Measurements from ENCODE around the gene ATP5MK.
"Not testable (repeated sequence)": the region's sequence is repeated elsewhere in the genome, so short reads cannot be mapped to it uniquely, and the experiment has no call there.

ATP5MK gene, protein sequence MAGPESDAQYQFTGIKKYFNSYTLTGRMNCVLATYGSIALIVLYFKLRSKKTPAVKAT

DNA sequence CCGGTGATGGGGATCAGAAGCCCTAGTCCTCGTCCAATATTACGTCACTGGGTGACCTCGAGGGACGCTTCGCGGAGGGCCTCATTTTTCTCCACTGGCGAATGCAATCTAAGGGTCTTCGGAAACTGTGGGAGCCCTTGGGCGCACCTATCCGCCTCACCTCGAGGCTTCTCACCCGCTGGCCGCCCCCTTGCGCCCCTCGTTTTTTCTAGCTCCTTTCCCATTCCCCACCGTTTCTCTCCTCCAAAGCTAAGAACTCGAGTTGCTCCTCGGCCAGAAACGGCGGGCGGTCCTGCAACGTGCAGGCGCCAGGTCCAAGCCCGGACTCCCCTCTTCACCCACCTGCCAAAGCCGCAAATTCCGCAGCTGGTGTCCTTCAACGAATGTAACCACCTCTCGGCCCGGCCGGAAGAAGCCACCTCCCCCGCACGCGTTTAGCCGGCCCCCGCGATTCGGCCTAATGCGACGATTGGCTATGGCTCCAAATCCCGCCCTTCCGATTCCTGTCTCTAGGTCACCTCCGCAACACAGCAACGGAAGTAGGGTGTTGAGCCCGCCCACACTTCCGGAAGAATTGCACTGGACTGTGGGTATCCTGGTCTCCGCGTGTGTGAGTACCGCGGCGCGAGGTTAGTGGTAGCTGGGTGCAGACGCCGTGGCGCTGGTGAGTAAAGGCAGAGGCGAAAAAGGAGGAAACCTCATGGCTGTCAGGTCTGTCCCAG, at the start of gene ATP5MK, which contains the start of gene PDCD11:
TSS of gene ATP5MK (minus strand) at position 409 of the 722 bp plus-strand sequence. CDS start 4,018 bp downstream, outside the sequence.
TSS of gene PDCD11 (plus strand) at position 560 of the 722 bp plus-strand sequence. CDS start 1,801 bp downstream, outside the sequence.
- DNase-seq: peak; percentile 93

DNA sequence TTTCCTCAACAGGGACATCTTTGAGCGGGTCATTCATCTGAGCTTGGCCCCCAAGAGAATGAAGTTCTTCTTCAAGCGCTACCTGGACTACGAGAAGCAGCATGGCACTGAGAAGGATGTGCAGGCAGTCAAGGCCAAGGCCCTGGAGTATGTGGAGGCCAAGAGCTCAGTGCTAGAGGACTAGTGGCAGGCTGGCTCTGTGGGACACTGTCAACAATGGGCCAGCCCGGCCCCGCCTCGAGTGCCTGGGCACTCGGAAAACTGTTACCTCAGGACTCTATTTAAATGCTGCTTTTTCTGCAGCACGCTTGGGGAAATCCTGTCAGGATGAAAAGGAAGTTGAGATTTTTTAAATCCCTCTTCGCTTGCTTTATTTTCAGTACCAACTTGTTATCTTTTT, 49.1 kb upstream of the ATP5MK start:
- DNase-seq: no peak

DNA sequence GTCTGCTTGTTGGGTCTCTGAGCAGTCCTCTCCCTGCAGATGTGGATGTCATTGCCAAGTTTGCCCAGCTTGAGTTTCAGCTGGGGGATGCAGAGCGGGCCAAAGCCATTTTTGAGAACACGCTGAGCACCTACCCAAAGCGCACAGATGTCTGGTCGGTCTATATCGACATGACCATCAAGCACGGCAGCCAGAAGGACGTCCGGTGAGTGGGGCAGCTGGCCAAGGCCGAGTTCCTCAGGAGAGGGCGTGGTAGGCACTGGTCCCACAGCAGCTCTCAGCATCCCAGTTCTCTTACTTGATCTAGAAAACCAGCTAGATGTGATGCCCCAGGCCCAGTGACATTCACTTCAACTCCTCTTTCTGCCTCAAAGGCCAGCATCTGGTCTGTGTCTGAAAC, 48.2 kb upstream of the ATP5MK start:
- no peak for DNase-seq

DNA sequence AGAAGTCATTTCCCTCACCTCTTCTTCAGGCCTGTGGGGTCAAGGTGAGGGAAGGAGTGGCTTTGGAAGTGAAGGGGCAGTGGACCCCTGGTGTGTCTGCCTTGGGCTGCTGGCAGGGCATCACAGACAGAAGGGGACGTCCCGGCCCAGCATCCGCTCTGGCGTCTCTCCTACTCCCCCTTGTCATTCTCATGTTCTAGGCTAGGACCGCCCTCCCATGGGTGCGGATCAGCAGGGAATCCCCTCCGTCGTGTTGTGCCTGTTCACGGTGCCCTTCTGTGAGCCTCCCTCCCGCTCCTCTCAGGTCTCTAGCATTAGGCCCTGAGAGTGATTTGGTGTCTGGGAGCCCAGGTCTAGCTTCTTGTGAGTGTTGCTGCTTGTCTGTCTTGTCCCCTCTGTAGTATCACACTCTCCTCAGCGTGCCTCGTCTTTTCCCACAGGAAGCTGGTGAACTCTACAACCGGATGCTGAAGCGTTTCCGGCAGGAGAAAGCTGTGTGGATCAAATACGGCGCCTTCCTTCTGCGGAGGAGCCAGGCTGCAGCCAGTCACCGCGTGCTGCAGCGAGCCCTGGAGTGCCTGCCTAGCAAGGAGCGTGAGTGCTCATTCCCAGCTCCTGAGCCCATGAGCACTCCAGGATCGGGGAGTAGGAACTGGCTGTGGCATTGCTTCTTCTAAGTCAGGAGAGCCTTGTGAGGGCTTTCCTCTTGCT, 47.4 kb upstream of the ATP5MK start:
- DNase-seq: no peak

DNA sequence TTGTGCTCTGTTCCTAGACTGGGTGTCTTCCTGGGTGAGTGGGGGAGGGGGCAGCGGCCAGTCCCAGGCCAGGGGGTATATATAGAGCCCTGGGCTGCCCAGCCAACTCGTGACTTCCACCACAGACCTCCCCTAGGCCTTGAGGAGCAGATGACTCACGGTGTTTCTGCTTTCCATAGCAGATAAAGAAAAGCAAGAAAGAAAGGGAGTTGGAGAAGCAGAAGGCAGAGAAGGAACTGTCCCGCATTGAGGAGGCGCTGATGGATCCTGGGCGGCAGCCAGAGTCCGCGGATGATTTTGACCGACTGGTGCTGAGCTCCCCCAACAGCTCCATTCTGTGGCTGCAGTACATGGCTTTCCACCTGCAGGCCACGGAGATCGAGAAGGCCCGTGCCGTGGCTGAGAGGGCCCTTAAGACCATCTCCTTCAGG, 45.8 kb upstream of the ATP5MK start:
- DNase-seq: no peak

DNA sequence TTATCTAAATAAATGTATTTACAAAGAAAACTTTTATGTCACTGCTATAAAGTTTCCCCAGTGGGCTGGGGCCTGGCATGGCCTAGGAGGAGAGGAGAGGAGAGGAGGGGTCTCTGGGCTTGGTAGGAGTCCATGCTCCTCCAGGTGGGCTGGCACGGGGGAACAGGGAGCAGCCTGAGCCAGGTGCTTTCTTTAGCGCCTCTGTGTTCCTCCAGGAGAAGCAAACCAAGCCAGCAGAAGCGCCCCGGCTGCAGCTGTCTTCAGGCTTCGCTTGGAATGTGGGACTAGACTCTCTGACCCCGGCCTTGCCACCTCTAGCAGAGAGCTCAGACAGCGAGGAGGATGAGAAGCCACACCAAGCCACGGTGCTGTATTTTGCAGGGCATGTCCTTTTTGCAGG, 45.3 kb upstream of the ATP5MK start:
- no peak for DNase-seq

DNA sequence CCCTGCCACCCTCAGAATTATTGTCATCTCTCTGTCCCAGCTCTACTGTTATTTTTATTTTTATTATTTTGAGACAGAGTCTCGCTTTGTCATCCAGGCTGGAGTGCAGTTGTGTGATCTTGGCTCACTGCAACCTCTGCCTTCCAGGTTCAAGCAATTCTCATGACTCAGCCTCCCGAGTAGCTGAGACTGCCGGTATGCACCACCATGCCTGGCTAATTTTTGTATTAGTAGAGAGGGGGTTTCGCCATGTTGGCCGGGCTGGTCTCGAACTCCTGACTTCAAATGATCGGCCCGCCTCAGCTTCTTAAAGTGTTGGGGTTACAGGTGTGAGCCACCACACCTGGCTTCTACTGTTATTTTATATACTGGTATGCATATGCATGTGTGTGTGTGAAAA, 44.9 kb upstream of the ATP5MK start:
- no peak for DNase-seq

DNA sequence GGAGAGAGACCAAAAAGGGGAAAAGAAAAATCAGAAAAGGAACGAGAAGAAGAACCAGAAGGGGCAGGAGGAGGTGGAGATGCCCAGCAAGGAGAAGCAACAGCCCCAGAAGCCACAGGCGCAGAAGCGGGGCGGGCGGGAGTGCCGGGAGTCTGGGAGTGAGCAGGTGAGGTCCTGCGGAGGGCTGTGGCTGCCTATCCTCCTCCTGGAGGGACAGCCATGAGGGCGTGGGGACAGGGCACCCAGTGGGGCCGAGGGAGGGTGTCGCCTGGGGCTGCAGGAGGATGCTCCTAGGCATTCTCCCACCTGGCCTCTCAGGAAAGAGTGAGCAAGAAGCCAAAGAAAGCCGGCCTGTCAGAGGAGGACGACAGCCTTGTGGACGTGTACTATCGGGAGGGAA, 44.1 kb upstream of the ATP5MK start:
- DNase-seq: no peak

DNA sequence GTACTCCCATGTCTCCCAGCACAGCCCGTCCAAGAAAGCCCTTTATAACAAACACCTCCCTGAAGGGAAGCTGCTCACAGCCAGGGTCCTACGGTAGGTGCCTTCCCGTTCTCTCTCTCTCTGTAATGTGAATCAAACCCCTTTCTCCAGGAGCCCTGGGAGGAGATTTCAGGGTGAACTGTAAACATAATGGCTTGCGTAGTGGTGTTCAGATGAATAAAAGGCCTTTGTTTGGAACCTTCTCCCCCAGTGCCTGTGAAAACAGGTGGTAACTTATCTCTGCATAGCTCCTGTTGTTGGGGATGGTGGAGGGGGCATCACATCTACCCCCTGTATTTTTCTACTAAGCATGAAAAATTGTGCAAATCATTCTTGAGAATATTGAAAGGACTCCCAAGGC, 43.5 kb upstream of the ATP5MK start:
- no peak for DNase-seq

DNA sequence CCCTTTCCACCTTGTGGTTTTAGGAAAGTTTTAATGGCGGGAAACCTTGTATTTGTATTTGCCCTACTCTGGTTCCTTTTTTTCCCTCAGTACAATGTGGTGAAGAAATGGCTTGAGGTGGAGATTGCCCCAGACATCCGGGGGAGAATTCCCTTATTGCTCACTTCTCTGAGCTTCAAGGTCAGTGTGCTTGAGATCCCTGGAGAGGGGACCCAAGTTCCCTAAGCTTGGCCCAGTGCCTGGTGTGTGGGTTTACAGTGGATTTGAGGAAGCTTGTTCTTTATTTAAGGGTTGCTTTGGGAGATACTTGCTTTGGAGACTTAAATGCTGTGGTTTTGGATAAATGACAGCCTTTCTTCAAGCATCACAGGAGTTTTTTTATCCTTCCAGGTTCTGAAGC, 37.6 kb upstream of the ATP5MK start:
- no peak for DNase-seq

DNA sequence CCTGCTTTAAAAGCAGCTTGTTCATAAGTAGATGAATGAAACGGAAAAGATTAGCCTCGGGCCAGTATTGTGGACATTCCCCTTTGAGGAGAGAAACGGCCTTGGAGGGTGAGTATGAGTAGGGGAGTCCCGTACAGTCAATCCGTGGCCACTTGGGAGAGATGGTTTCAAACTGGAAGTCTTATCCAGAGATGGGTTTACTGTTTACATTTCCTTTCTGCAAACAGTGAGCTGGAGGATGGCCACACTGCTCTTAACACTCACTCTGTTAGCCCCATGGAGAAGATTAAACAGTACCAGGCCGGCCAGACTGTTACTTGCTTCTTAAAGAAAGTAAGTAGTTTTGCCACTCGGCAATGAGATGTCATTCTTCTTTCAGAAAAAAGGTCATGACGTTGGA, 35.6 kb upstream of the ATP5MK start:
- no peak for DNase-seq

DNA sequence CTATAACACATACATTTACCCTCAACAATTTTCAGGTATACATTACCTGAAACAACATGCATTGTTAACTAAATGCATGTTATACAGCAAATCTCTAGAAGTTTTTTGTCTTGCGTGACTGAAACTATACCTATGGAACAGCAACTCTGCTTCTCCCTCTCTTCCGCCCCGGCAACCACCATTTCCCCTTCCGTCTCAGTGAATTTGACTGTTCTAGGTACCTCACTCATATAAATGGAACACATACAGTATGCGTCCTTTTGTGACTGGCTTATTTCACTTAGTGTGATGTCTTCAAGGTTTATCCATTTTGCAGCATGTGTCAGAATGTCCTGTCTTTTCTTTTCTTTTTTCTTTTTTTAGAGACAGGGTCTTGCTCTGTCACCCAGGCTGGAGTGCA, 33.4 kb upstream of the ATP5MK start:
- DNase-seq: no peak

DNA sequence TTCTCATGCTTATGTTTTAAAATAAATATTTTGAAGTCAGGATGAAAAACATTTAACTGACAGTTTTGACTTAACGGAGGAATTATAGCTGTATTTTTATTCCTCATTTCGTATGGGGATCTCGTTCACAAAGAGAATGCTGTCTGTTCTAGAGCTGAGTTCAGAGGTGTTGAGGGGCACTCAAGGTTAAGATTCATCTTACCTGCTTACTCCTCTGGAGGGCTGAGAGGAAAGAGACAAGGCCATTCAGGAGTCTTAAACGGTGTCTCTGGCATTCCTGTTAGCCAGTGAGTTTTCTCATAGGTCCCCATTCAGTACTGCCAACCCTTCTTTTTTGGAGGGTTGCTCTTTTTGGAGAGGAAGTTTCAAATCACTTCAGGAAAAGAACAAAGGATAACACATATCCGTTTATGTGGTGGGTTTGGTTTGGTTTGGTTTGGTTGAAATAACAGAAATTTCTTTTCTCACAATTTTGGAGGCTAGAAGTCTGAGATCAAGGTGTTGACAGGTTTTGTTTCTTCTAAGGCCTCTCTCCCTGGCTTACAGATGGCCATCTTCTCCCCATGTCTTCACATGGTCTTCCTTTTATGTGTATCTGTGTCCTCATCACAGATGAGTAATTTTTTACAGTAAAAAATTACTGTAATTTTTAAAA, 32.8 kb upstream of the ATP5MK start:
- no peak for DNase-seq

DNA sequence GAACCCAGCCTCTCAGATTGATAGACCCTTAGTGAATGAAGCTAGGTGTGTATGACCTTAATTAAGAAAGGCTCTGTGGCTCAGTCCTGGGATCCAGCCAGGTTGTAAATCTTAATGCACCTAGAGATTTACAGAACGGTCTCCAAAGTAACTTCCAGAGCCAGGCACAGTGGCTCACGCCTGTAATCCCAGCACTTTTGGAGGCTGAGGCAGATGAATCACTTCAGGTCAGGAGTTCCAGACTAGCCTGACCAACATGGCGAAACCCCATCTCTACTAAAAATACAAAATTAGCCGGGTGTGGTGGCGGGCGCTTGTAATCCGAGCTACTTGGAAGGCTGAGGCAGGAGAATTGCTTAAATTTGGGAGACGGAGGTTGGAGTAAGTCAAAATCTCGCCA, 31.6 kb upstream of the ATP5MK start:
- DNase-seq: no peak

DNA sequence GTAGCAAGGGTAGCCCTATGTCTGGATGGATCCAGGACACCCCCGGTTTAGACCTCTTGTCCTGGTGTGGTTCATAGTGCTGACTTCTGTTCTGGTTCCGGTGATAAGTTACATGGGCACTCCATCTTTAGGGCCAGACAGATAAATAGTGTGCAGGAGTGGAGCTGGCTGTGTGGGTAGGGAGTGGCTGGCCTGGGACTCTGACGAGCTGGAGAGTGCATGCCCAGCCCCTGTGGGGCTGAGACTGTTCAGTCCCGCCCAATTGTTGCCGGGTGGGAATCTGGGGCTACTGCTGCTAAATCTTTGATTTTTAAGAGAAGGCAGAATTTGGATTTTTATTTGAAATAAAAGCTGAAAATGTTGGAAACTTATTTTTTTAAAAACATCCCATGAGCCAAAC, 27.5 kb upstream of the ATP5MK start:
- DNase-seq: no peak

DNA sequence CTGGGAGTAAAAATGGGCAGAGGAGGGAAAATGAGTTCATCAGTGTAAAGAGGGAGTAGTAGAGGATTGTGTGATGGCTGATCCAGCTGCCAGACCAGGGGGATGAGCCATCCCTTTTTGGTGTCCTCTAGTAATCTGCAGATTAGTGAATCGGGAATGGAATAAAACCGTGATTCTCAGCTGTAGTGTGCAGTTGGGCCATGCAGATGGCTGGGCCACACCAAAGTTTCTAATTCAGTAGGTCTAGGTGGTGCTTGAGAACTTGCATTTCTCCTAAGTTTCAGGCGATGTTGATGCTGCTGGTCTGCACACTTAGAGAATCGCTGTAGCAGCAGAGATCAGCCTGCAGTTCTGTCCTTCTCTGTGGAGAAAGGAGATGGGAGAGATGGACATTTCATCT, 22.8 kb upstream of the ATP5MK start:
- DNase-seq: no peak

DNA sequence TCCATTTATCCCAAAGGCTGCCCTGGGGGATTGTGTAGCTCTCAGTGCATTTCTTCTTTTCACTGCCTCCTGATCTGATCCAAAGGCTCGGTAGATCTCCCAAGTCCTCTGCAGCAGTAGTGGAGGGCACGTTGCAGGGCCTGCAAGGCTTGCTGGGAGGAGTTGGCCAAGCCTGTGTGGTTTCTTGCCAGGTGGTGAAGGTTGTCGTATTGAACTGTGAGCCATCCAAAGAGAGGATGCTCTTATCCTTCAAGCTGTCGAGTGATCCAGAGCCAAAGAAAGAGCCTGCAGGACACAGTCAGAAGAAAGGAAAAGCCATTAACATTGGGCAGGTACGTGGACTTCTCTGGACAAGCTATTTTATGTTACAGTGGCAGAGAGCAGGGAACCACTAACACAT, 21.3 kb upstream of the ATP5MK start:
- DNase-seq: no peak

DNA sequence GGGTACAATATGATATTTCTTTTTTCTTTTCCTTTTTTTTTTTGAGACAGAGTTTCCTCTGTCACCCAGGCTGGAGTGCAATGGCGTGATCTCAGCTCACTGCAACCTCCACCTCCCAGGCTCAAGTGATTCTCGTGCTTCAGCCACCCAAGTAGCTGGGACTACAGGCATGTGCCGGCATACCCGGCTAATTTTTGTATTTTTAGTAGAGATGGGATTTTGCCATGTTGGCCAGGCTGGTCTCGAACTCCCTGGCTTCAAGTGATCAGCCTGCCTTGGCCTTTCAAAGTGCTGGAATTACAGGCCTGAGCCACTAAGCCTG, 20.8 kb upstream of the ATP5MK start:
- not testable (repeated sequence) for DNase-seq

DNA sequence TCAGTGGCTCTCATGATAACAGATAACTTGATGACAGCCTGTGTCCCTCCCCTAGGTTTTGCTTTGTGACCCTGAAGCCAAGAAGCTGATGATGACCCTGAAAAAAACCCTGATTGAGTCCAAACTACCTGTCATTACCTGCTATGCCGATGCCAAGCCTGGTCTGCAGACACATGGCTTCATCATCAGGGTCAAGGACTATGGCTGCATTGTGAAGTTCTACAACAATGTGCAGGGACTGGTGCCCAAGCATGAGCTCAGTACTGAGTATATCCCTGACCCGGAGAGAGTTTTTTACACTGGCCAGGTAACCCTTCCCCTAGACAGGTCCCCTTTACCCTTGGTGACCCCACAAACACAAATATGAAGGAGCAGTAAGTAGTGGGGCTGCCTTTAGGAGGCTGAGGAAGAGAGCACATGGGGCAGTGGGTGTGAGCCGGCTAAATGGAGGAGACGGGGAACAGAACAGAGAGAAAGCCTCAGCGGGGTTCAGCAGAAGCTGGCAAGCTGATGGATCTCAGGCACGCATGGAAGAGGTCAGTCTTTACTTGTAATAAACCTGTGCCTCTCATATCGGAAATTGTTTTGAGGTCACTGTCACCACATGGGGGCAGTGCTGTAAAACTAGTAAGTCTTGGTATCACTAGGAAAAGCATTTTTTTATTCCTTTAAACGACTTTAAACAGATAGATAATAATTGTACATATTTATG, 20.3 kb upstream of the ATP5MK start:
- no peak for DNase-seq

DNA sequence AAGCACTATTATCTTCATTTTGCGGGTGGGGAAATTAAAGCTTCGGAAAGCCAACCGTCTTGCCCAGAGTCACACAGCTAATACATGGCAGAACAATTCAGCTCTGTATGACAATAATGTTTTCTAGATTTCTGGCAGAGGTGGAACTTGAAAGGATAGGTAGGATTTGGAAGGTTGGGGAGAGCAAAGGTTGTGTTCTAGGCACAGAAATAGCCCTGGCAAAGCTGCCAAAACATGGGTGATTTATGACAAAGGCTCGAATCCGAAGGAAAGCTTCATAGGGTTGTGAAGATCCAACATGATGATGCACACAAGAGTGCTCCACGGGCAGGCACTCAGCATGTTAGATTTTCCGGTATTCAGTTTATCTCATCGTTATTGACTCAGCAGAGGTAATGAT, 19.3 kb upstream of the ATP5MK start:
- no peak for DNase-seq

DNA sequence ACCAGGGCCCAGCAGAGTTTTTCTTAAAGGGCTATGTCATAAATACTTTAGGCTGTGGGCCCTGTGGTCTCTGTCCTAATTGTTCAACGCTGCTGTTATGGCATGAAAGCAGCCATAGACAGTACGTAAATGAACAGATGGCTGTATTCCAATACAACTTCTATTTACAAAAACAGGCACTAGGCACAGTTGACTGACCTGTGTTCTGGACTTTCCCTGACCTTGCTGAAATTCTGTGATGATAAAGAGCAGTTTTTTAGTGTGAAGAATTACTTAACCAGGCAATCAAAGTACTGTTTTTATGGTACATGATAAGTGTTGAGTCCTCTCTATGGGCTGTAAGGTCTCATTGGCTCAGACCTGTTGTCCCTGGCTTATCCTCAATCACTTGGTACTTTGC, 17.3 kb upstream of the ATP5MK start:
- DNase-seq: no peak

DNA sequence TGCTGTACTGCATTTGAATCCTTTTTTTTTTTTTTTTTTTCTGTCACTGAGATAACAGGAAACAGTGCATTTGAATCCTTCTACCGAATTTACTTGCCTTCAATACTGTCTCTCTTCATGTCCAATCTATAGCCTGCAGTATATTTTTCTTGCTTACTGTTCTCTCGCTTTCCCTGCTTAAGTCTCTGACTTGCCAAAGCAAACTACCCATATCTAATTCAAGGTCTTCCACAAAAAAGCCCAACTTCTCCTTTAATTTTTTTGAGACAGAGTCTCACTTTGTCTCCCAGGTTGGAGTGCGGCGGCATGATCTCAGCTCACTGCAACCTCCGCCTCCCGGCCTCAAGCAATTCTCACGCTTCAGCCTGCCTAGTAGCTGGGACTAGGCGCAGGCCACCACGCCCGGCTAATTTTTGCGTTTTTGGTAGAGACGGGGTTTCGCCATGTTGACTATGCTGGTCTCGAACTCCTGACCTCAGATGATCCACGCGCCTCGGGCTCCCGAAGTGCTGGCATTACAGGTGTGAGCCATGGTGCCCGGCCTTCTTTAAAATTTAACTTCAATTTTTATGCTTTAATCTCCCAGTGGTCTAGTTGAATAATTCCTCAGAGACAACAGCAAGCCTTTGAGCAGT, 1.0 kb upstream of the ATP5MK start:
- no peak for DNase-seq

DNA sequence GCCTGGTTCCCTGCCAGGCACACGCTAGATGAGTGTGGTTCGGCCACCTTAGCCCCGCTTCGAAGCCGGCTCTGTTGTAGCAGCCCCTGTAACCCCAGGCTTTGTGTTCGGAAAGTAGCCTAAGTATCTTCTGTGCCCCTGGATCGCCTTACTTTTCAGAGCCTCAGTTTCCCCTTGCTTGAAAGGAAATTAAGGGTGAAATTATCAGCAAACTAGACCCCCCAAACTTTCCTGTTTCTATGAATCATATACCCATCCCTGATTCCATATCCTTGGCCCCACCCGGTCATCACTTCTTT, 463 bp upstream of the ATP5MK start:
- DNase-seq: no peak

Data from NK-92 treated with Interleukin-12 subunit alpha and Interleukin-12 subunit beta, amount 100 ng/mL, for 24 hours (cell line).